ENCODE measurements around the gene RNF130.
"Not testable (repeated sequence)": the region's sequence is repeated elsewhere in the genome, so short reads cannot be mapped to it uniquely, and the experiment has no call there.

RNF130 gene

GRCh38 chr5:179974246-179974945 is 97.2 kb downstream of the RNF130 start:
- DNase-seq (ENCODE audit: low spot score) = no peak

GRCh38 chr5:179973391-179973790 is 98.2 kb downstream of the RNF130 start:
- no peak for DNase-seq (ENCODE audit: low spot score)

GRCh38 chr5:179969110-179969509 is 102.4 kb downstream of the RNF130 start:
- DNase-seq (ENCODE audit: low spot score) = no peak

GRCh38 chr5:179967489-179967888 is 104.1 kb downstream of the RNF130 start:
- DNase-seq (ENCODE audit: low spot score) = peak; percentile 21

GRCh38 chr5:179964015-179964414 is 107.5 kb downstream of the RNF130 start:
- DNase-seq (ENCODE audit: low spot score) = no peak

- no peak for DNase-seq (ENCODE audit: low spot score)
These were observed 108.2 kb downstream of the RNF130 start for GRCh38 chr5:179963375-179963774.

GRCh38 chr5:179960204-179960831 is 111.2 kb downstream of the RNF130 start:
- no peak for DNase-seq (ENCODE audit: low spot score)

- DNase-seq (ENCODE audit: low spot score) = no peak
These were observed 111.9 kb downstream of the RNF130 start for GRCh38 chr5:179959641-179960040.

- DNase-seq (ENCODE audit: low spot score) = not testable (repeated sequence)
These were observed 112.4 kb downstream of the RNF130 start for GRCh38 chr5:179959118-179959517.

- DNase-seq (ENCODE audit: low spot score) = no peak
These were observed 115.9 kb downstream of the RNF130 start for GRCh38 chr5:179955630-179956029.

GRCh38 chr5:179955062-179955461 is 116.5 kb downstream of the RNF130 start:
- no peak for DNase-seq (ENCODE audit: low spot score)

- no peak for DNase-seq (ENCODE audit: low spot score)
These were observed 117.1 kb downstream of the RNF130 start for GRCh38 chr5:179954434-179954833.

GRCh38 chr5:179953987-179954386 is 117.6 kb downstream of the RNF130 start:
- no peak for DNase-seq (ENCODE audit: low spot score)

GRCh38 chr5:179936976-179937681 is 134.4 kb downstream of the RNF130 start:
- no peak for DNase-seq (ENCODE audit: low spot score)

GRCh38 chr5:179930788-179931473 is 140.6 kb downstream of the RNF130 start:
- no peak for DNase-seq (ENCODE audit: low spot score)

GRCh38 chr5:179927824-179928223 is 143.7 kb downstream of the RNF130 start:
- DNase-seq (ENCODE audit: low spot score) = no peak

GRCh38 chr5:179926657-179927056 is 144.9 kb downstream of the RNF130 start:
- DNase-seq (ENCODE audit: low spot score) = no peak

- DNase-seq (ENCODE audit: low spot score) = no peak
These were observed 148.1 kb downstream of the RNF130 start for GRCh38 chr5:179923436-179923835.

GRCh38 chr5:179920175-179920574 is 151.4 kb downstream of the RNF130 start:
- DNase-seq (ENCODE audit: low spot score) = no peak

- DNase-seq (ENCODE audit: low spot score) = no peak
These were observed 152.0 kb downstream of the RNF130 start for GRCh38 chr5:179919487-179920060.

GRCh38 chr5:179918742-179919486 is 152.6 kb downstream of the RNF130 start:
- no peak for DNase-seq (ENCODE audit: low spot score)

GRCh38 chr5:179916523-179916922 is 155.0 kb downstream of the RNF130 start:
- DNase-seq (ENCODE audit: low spot score) = no peak

All from SW480 (cell line).